Measurements from ENCODE around the gene ASAP3.

ASAP3 gene

GRCh38 chr1:23403735-23404486 lies 80.1 kb downstream of the ASAP3 start (continued):
- TF ChIP-seq PATZ1 (CRISPR knock-in tag; IDR thresholded peaks at IDR 0.05; ENCODE audit: borderline replicate concordance) = peak; percentile 76; the same call in 1 of the 2 replicates

- no peak for TF ChIP-seq ISL1 (CRISPR knock-in tag; IDR thresholded peaks at IDR 0.05)
- no peak for TF ChIP-seq GLIS3 (CRISPR knock-in tag; IDR thresholded peaks at IDR 0.05)
- no peak for TF ChIP-seq ZNF70 (CRISPR knock-in tag; IDR thresholded peaks at IDR 0.05)
- TF ChIP-seq TSHZ2 (CRISPR knock-in tag; IDR thresholded peaks at IDR 0.05) = no peak
- no peak for TF ChIP-seq ZNF8 (CRISPR knock-in tag; IDR thresholded peaks at IDR 0.05)
- no peak for TF ChIP-seq ESRRG (CRISPR knock-in tag; IDR thresholded peaks at IDR 0.05)
- TF ChIP-seq TCF4 (CRISPR knock-in tag; IDR thresholded peaks at IDR 0.05; ENCODE audit: borderline replicate concordance) = no peak
- TF ChIP-seq ARNTL (CRISPR knock-in tag; IDR thresholded peaks at IDR 0.05; ENCODE audit: borderline replicate concordance, low read depth) = no peak
- no peak for TF ChIP-seq CSRNP3 (CRISPR knock-in tag; IDR thresholded peaks at IDR 0.05)
- no peak for TF ChIP-seq ZC3H10 (CRISPR knock-in tag; IDR thresholded peaks at IDR 0.05)
- no peak for TF ChIP-seq PATZ1 (CRISPR knock-in tag; IDR thresholded peaks at IDR 0.05; ENCODE audit: borderline replicate concordance)
- TF ChIP-seq CREB5 (CRISPR knock-in tag; IDR thresholded peaks at IDR 0.05; ENCODE audit: low read depth) = no peak
- no peak for TF ChIP-seq RARB (CRISPR knock-in tag; IDR thresholded peaks at IDR 0.05)
- no peak for TF ChIP-seq ZFP30 (CRISPR knock-in tag; IDR thresholded peaks at IDR 0.05)
- TF ChIP-seq POU6F1 (CRISPR knock-in tag; IDR thresholded peaks at IDR 0.05; ENCODE audit: borderline replicate concordance, low read depth) = no peak
- no peak for TF ChIP-seq ZNF565 (CRISPR knock-in tag; conservative IDR thresholded peaks at IDR 0.05; ENCODE audit: low read depth)
- no peak for TF ChIP-seq PPARA (CRISPR knock-in tag; IDR thresholded peaks at IDR 0.05; ENCODE audit: borderline replicate concordance)
- no peak for TF ChIP-seq ZFP3 (CRISPR knock-in tag; IDR thresholded peaks at IDR 0.05)
- no peak for TF ChIP-seq BACH2 (CRISPR knock-in tag; IDR thresholded peaks at IDR 0.05; ENCODE audit: borderline replicate concordance)
- no peak for ATAC-seq
Measured at GRCh38 chr1:23403355-23403734, 80.6 kb downstream of the ASAP3 start.

GRCh38 chr1:23403038-23403336 lies 81.0 kb downstream of the ASAP3 start:
- ATAC-seq = peak; percentile 77
- no peak for TF ChIP-seq POU6F1 (CRISPR knock-in tag; IDR thresholded peaks at IDR 0.05; ENCODE audit: borderline replicate concordance, low read depth)
- no peak for TF ChIP-seq ZNF565 (CRISPR knock-in tag; conservative IDR thresholded peaks at IDR 0.05; ENCODE audit: low read depth)
- TF ChIP-seq BACH2 (CRISPR knock-in tag; IDR thresholded peaks at IDR 0.05; ENCODE audit: borderline replicate concordance) = no peak
- TF ChIP-seq TOX (CRISPR knock-in tag; IDR thresholded peaks at IDR 0.05; ENCODE audit: borderline replicate concordance) = no peak
- no peak for TF ChIP-seq ESRRG (CRISPR knock-in tag; IDR thresholded peaks at IDR 0.05)
- TF ChIP-seq ZNF8 (CRISPR knock-in tag; IDR thresholded peaks at IDR 0.05) = no peak
- TF ChIP-seq CREB5 (CRISPR knock-in tag; IDR thresholded peaks at IDR 0.05; ENCODE audit: low read depth) = no peak
